ENCODE results near the gene NUCKS1.

- TF ChIP-seq POLR2AphosphoS5 (IDR thresholded peaks at IDR 0.05; ENCODE audit: low read depth, low read length) (no peak), TAF1 (IDR thresholded peaks at IDR 0.05; ENCODE audit: borderline replicate concordance, low read depth, low read length) (no peak), POLR2A (IDR thresholded peaks at IDR 0.05; ENCODE audit: low read depth, low read length) (no peak)
Observed at GRCh38 chr1:205711105-205712048, 38.6 kb downstream of the NUCKS1 start.

Data from GM12892 (cell line).